SK-N-MC (cell line): ENCODE results near the gene CGB3.
"Not testable (repeated sequence)": the region's sequence is repeated elsewhere in the genome, so short reads cannot be mapped to it uniquely, and the experiment has no call there.

Experiments used
- EZH2 ChIP-seq: fragments of 200-600 bp; sonication (generic); IDR thresholded peaks from one replicate; pipeline ENCODE4 v1.6.1; 2017; ENCODE audit warnings: antibody characterized with exemption
- FOXP2 ChIP-seq: optimal IDR thresholded peaks from 2 replicates; pipeline ENCODE3; 2011; ENCODE audit warnings: mild to moderate bottlenecking, moderate library complexity; ENCODE audit not compliant: insufficient read depth; ENCODE audit errors: extremely low read length, control extremely low read depth
- POLR2AphosphoS5 ChIP-seq: IDR thresholded peaks from 2 replicates; pipeline ENCODE4 v1.6.1; 2012; ENCODE audit warnings: mild to moderate bottlenecking, low read depth, low read length, borderline replicate concordance

GRCh38 chr19:49030323-49030722, 6.2 kb upstream of the CGB3 start:
- not testable (repeated sequence) for TF ChIP-seq EZH2, POLR2AphosphoS5, FOXP2
